Liver (tissue), 9 donors: ENCODE measurements around the gene COPS7A. TPM values are rescaled to one million over a fixed set of nuclear protein-coding genes. Genes with fewer than 3 reads are reported as not detected.

Experiments used
- DNase-seq: peaks from one replicate; pipeline ENCODE4 v3.0.0-alpha.2; 2017; ENCODE audit warnings: low spot score
- H3K27ac ChIP-seq, 2 donors: one replicate each; pipeline ENCODE4 v1.7.0; 2013; ENCODE audit warnings: inconsistent platforms in 2 of 2, low read length in 2 of 2, control low read depth in 1 of 2, low read depth in 1 of 2, mild to moderate bottlenecking in 1 of 2
- H3K27me3 ChIP-seq, 4 donors: one replicate each; pipeline versions ENCODE4 v1.6.1 to v1.7.0; 2013; ENCODE audit warnings: low read length in 3 of 4, inconsistent platforms in 1 of 4, mild to moderate bottlenecking in 1 of 4, moderate library complexity in 1 of 4; ENCODE audit not compliant: control insufficient read depth in 4 of 4, insufficient read depth in 4 of 4
- H3K36me3 ChIP-seq, 4 donors: one replicate each; pipeline versions ENCODE4 v1.6.1 to v1.7.0; 2013; ENCODE audit warnings: low read length in 3 of 4, mild to moderate bottlenecking in 3 of 4, low read depth in 1 of 4, moderate library complexity in 1 of 4; ENCODE audit not compliant: control insufficient read depth in 4 of 4, insufficient read depth in 3 of 4
- H3K4me1 ChIP-seq, 4 donors: one replicate each; pipeline versions ENCODE4 v1.6.1 to v1.7.0; 2013; ENCODE audit warnings: low read length in 3 of 4, mild to moderate bottlenecking in 3 of 4, moderate library complexity in 1 of 4; ENCODE audit not compliant: control insufficient read depth in 4 of 4, insufficient read depth in 4 of 4
- H3K4me3 ChIP-seq, 3 donors: one replicate each; pipeline versions ENCODE4 v1.6.1 to v1.7.0; 2013; ENCODE audit warnings: low read length in 3 of 3, control low read depth in 1 of 3, low read depth in 1 of 3, mild to moderate bottlenecking in 1 of 3
- H3K9ac ChIP-seq, 2 donors: one replicate each; pipeline ENCODE4 v1.7.0; 2013; ENCODE audit warnings: low read length in 2 of 2, mild to moderate bottlenecking in 2 of 2, moderate library complexity in 2 of 2, control low read depth in 1 of 2, low read depth in 1 of 2
- H3K9me3 ChIP-seq, 4 donors: one replicate each; pipeline versions ENCODE4 v1.6.1 to v1.7.0; 2013; ENCODE audit warnings: low read length in 3 of 4; ENCODE audit not compliant: control insufficient read depth in 4 of 4
- EGR1 ChIP-seq, 2 donors: IDR thresholded peaks; 2 replicates each; pipeline ENCODE4 v1.6.1; 2016 to 2018; ENCODE audit warnings: antibody characterized with exemption in 2 of 2, low read depth in 2 of 2
- FOXA1 ChIP-seq: IDR thresholded peaks from 2 replicates; pipeline ENCODE4 v1.6.1; 2016; ENCODE audit warnings: antibody characterized with exemption
- FOXA2 ChIP-seq: IDR thresholded peaks from 2 replicates; pipeline ENCODE4 v1.6.1; 2016; ENCODE audit warnings: antibody characterized with exemption
- GABPA ChIP-seq, 2 donors: IDR thresholded peaks in 1 of 2; conservative IDR thresholded peaks in 1 of 2; 2 replicates each; pipeline ENCODE4 v1.6.1; 2016; ENCODE audit warnings: antibody characterized with exemption in 2 of 2, mild to moderate bottlenecking in 1 of 2, moderate library complexity in 1 of 2
- HNF4A ChIP-seq, 2 donors: conservative IDR thresholded peaks; 2 replicates each; pipeline ENCODE4 v1.6.1; 2016; ENCODE audit warnings: antibody characterized with exemption in 2 of 2, mild to moderate bottlenecking in 2 of 2
- HNF4G ChIP-seq: IDR thresholded peaks from 2 replicates; pipeline ENCODE4 v1.6.1; 2016; ENCODE audit warnings: antibody characterized with exemption
- JUND ChIP-seq, 2 donors: IDR thresholded peaks; 2 replicates each; pipeline ENCODE4 v1.6.1; 2016; ENCODE audit warnings: antibody characterized with exemption in 2 of 2
- NR2F2 ChIP-seq: IDR thresholded peaks from 2 replicates; pipeline ENCODE4 v1.6.1; 2016; ENCODE audit warnings: antibody characterized with exemption
- RAD21 ChIP-seq, 2 donors: IDR thresholded peaks; 2 replicates each; pipeline ENCODE4 v1.6.1; 2016; ENCODE audit warnings: antibody characterized with exemption in 2 of 2, mild to moderate bottlenecking in 2 of 2
- RXRA ChIP-seq, 2 donors: IDR thresholded peaks; 2 replicates each; pipeline ENCODE4 v1.6.1; 2017 to 2018; ENCODE audit warnings: antibody characterized with exemption in 2 of 2, mild to moderate bottlenecking in 1 of 2
- SP1 ChIP-seq: IDR thresholded peaks from 2 replicates; pipeline ENCODE4 v1.6.1; 2018; ENCODE audit warnings: antibody characterized with exemption, mild to moderate bottlenecking
- TAF1 ChIP-seq: conservative IDR thresholded peaks from 2 replicates; pipeline ENCODE4 v1.6.1; 2016; ENCODE audit warnings: antibody characterized with exemption, mild to moderate bottlenecking
- YY1 ChIP-seq: IDR thresholded peaks from 2 replicates; pipeline ENCODE4 v1.6.1; 2016; ENCODE audit warnings: antibody characterized with exemption, mild to moderate bottlenecking
- WGBS: extraction: QIAGEN DNeasy Blood & Tissue Kit; methylation state at CpG from one replicate; pipeline ENCODE4 v1.1.7; 2013; 5-methylcytosine and 5-hydroxymethylcytosine counted together
- polyA plus RNA-seq, 2 donors: library from polyadenylated mRNA; stranded (reverse) in 1 of 2; unstranded in 1 of 2; fragments of 200-250 nt in 1 of 2; fragments of >200 nt in 1 of 2; fragmentation: Nextera tagmentation in 1 of 2; extraction: Ambion mirVana in 1 of 2; gene quantifications; one replicate each; pipeline versions ENCODE4 v1.2.1 to v1.2.3, GENCODE V29; 2013 to 2015
- total RNA-seq, 2 donors: library from RNA; depleted of rRNA; stranded (reverse); fragments of >200 nt; gene quantifications; one replicate each; pipeline ENCODE4 v1.2.3, GENCODE V29; 2014
- TF ChIP-seq, protein P1 (sequence below): IDR thresholded peaks from 2 replicates; pipeline ENCODE4 v1.6.1; 2016; ENCODE audit warnings: antibody characterized with exemption, mild to moderate bottlenecking
- TF ChIP-seq, protein P2 (sequence below): IDR thresholded peaks from 2 replicates; pipeline ENCODE4 v1.6.1; 2016; ENCODE audit warnings: antibody characterized with exemption
- TF ChIP-seq, protein P3 (sequence below): IDR thresholded peaks from 2 replicates; pipeline ENCODE4 v1.6.1; 2016; ENCODE audit warnings: antibody characterized with exemption
- donor health status: healthy.
- donor health status: healthy.
- donor health status: healthy.
- donor health status: healthy.
- donor health status: healthy.

Gene COPS7A
- total and polyA plus RNA-seq, 4 donors: 26.0 to 37.7 (median 32.4) TPM

DNA sequence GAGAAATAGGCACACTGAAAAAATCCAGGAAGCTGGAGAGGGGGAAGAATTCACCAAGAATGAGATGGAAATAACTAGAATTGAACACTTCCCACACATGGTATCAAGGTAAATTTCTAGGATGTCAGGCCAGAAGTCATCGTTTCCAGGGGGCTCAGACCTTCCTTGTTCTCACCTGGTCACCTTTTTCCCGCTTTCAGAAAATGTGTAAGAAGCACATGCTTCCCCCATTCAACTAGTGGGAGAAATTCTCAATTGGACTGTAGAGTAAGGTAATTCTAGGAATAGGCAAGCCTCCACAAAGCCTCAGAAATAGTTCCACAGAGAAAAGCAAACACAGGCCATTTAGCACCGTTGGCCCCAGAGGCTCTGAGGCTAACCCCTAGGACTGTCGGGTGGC, 39.5 kb downstream of the COPS7A start (continued):
- TF ChIP-seq, protein P1, sequence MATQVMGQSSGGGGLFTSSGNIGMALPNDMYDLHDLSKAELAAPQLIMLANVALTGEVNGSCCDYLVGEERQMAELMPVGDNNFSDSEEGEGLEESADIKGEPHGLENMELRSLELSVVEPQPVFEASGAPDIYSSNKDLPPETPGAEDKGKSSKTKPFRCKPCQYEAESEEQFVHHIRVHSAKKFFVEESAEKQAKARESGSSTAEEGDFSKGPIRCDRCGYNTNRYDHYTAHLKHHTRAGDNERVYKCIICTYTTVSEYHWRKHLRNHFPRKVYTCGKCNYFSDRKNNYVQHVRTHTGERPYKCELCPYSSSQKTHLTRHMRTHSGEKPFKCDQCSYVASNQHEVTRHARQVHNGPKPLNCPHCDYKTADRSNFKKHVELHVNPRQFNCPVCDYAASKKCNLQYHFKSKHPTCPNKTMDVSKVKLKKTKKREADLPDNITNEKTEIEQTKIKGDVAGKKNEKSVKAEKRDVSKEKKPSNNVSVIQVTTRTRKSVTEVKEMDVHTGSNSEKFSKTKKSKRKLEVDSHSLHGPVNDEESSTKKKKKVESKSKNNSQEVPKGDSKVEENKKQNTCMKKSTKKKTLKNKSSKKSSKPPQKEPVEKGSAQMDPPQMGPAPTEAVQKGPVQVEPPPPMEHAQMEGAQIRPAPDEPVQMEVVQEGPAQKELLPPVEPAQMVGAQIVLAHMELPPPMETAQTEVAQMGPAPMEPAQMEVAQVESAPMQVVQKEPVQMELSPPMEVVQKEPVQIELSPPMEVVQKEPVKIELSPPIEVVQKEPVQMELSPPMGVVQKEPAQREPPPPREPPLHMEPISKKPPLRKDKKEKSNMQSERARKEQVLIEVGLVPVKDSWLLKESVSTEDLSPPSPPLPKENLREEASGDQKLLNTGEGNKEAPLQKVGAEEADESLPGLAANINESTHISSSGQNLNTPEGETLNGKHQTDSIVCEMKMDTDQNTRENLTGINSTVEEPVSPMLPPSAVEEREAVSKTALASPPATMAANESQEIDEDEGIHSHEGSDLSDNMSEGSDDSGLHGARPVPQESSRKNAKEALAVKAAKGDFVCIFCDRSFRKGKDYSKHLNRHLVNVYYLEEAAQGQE: no peak
- TF ChIP-seq NR2F2 (no peak), FOXA2 (no peak), SP1 (no peak), TAF1 (no peak), JUND (IDR thresholded peaks at IDR 0.05) (no peak), GABPA (IDR thresholded peaks at IDR 0.05 in 1 of 2, conservative IDR thresholded peaks at IDR 0.05 in 1 of 2) (no peak)

DNA sequence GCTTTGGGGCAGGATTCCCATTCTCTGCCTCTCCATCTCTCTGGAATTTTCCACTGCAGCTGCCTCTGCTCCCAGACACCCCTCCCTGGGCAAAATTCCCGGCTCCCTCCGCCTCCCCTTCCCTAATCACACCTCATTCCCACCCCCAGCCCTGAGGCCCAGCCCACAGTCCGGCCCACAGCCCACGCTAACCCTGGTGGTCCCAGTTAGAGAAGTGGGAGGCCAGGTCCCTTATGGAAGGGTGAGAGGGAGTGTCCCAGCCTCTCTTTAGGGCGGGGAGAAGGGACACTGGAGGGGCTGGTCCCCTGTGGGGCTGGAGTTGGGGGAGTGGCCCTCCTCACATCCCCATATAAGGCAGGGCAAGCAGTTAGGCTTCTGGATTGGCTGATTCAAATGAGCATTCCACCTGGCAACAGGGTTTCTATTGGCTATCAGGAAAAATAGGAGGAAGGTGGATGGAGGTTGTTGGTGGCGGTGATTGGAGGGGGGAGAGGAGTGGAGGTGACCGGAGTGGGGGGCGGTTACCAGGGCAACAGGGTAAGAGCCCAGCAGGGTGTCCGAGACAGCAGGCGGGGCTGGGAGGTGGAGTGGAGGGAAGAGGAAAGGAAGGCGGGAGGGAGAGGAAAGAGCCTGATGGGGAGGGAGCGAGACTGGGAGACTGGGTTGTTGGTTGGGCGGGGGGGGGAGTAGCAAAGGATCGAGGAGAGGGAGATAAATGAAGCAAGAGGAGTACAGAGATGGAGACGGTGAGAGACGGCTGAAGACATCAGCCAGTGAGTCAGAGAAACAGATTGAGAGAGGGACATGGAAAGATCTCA, 40.4 kb downstream of the COPS7A start:
- peaks cover 0 to under 1% (median under 1%) of the 10 kb centered on the region in 4 donors for H3K36me3 ChIP-seq
- peaks cover 12 to 54% (median 47%) of the 10 kb centered on the region in 4 donors for H3K4me1 ChIP-seq
- H3K9ac ChIP-seq: peak overlapping the region in 1 of 2 donors; percentile 54
- peak overlapping the region; percentile 78 to 93 for H3K27ac ChIP-seq
- peak overlapping the region in 1 of 3 donors; percentile 14 for H3K4me3 ChIP-seq
- H3K27me3 ChIP-seq: no peaks in the 10 kb centered on the region
- DNase-seq: peak; percentile 74
- peak; percentile 56 to 81 for TF ChIP-seq EGR1 (IDR thresholded peaks at IDR 0.05; ENCODE audit: low read depth in 2 of 2)
- TF ChIP-seq GABPA (IDR thresholded peaks at IDR 0.05 in 1 of 2, conservative IDR thresholded peaks at IDR 0.05 in 1 of 2): peak in 1 of 2 donors; percentile 51
- peak in 1 of 2 donors; percentile 22 for TF ChIP-seq RAD21 (IDR thresholded peaks at IDR 0.05)
- TF ChIP-seq, protein P2, sequence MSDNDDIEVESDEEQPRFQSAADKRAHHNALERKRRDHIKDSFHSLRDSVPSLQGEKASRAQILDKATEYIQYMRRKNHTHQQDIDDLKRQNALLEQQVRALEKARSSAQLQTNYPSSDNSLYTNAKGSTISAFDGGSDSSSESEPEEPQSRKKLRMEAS: peak; percentile 42
- no peak for TF ChIP-seq HNF4G
- TF ChIP-seq, protein P1: peak; percentile 73
- TF ChIP-seq YY1: peak; percentile 52
- peak; percentile 23 to 46 for TF ChIP-seq HNF4A (conservative IDR thresholded peaks at IDR 0.05)
- TF ChIP-seq SP1: peak; percentile 89
- no peak for TF ChIP-seq FOXA1
- TF ChIP-seq TAF1: no peak
- peak; percentile 69 for TF ChIP-seq NR2F2
- peak; percentile 50 to 56 for TF ChIP-seq RXRA (IDR thresholded peaks at IDR 0.05)
- TF ChIP-seq, protein P3, sequence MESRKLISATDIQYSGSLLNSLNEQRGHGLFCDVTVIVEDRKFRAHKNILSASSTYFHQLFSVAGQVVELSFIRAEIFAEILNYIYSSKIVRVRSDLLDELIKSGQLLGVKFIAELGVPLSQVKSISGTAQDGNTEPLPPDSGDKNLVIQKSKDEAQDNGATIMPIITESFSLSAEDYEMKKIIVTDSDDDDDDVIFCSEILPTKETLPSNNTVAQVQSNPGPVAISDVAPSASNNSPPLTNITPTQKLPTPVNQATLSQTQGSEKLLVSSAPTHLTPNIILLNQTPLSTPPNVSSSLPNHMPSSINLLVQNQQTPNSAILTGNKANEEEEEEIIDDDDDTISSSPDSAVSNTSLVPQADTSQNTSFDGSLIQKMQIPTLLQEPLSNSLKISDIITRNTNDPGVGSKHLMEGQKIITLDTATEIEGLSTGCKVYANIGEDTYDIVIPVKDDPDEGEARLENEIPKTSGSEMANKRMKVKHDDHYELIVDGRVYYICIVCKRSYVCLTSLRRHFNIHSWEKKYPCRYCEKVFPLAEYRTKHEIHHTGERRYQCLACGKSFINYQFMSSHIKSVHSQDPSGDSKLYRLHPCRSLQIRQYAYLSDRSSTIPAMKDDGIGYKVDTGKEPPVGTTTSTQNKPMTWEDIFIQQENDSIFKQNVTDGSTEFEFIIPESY: peak; percentile 18
- H3K9me3 ChIP-seq: no peaks in the 10 kb centered on the region
- 2% methylated on average over 16 of the region's 16 CpGs for WGBS
